Measurements from ENCODE around the gene SUMO4. TPM values are rescaled to one million over a fixed set of nuclear protein-coding genes. Genes with fewer than 3 reads are reported as not detected.

Gene SUMO4
- total RNA-seq, 1 experiment from 2014 or later = 1.2 TPM

GRCh38 chr6:149397384-149397783 lies 2.7 kb upstream of the SUMO4 start (continued):
- TF ChIP-seq IRF1 (CRISPR knock-in tag; IDR thresholded peaks at IDR 0.05) = no peak
- TF ChIP-seq PRDM15 (CRISPR knock-in tag; IDR thresholded peaks at IDR 0.05) = no peak
- TF ChIP-seq CDX4 (CRISPR knock-in tag; IDR thresholded peaks at IDR 0.05; ENCODE audit: borderline replicate concordance) = no peak
- TF ChIP-seq SMAD4 (CRISPR knock-in tag; IDR thresholded peaks at IDR 0.05) = no peak

GRCh38 chr6:149403534-149403933 lies 3.5 kb downstream of the SUMO4 start:
- ATAC-seq (no peak), DNase-seq (ENCODE audit: low spot score) (no peak)
- ChIA-PET CTCF (no interaction called here), POLR2A (no interaction called here)
- Mint-ChIP-seq H3K36me3 (peaks cover 31% of the 10 kb centered on the region), H3K27ac (no peak overlapping the region), H3K4me1 (no peaks in the 10 kb centered on the region), H3K27me3 (ENCODE audit: low read depth) (no peaks in the 10 kb centered on the region), H3K4me3 (no peak overlapping the region), H3K9me3 (no peaks in the 10 kb centered on the region)
- TF ChIP-seq SP1 (CRISPR knock-in tag; conservative IDR thresholded peaks at IDR 0.05) (no peak), NR1H2 (CRISPR knock-in tag; IDR thresholded peaks at IDR 0.05) (no peak), GRHL2 (CRISPR knock-in tag; IDR thresholded peaks at IDR 0.05; ENCODE audit: insufficient replicate concordance, severe bottlenecking) (no peak), FOXJ3 (CRISPR knock-in tag; IDR thresholded peaks at IDR 0.05; ENCODE audit: borderline replicate concordance) (no peak)

GRCh38 chr6:149405823-149406765 lies 6.0 kb downstream of the SUMO4 start:
- Mint-ChIP-seq H3K27me3 (ENCODE audit: low read depth) (no peaks in the 10 kb centered on the region), H3K9me3 (no peaks in the 10 kb centered on the region), H3K4me3 (no peak overlapping the region), H3K27ac (peak overlapping the region; percentile 24; the same call in 1 of the 2 replicates), H3K36me3 (peaks cover 35% of the 10 kb centered on the region), H3K4me1 (no peaks in the 10 kb centered on the region)
- no peak for DNase-seq (ENCODE audit: low spot score)
- CTCF ChIA-PET = no interaction called here
- ATAC-seq = no peak
- POLR2A ChIA-PET = no interaction called here
- TF ChIP-seq ZNF232 (CRISPR knock-in tag; IDR thresholded peaks at IDR 0.05) = no peak
- TF ChIP-seq ZNF671 (CRISPR knock-in tag; IDR thresholded peaks at IDR 0.05) = no peak
- no peak for TF ChIP-seq ESRRA (CRISPR knock-in tag; IDR thresholded peaks at IDR 0.05; ENCODE audit: borderline replicate concordance)
- TF ChIP-seq ZNF263 (CRISPR knock-in tag; IDR thresholded peaks at IDR 0.05; ENCODE audit: low read depth) = no peak
- TF ChIP-seq ZNF532 (CRISPR knock-in tag; IDR thresholded peaks at IDR 0.05; ENCODE audit: borderline replicate concordance) = no peak
- no peak for TF ChIP-seq NFATC4 (CRISPR knock-in tag; IDR thresholded peaks at IDR 0.05)
- TF ChIP-seq ARID4B (CRISPR knock-in tag; IDR thresholded peaks at IDR 0.05; ENCODE audit: borderline replicate concordance) = no peak
- no peak for TF ChIP-seq E2F5 (CRISPR knock-in tag; IDR thresholded peaks at IDR 0.05)
- no peak for TF ChIP-seq EMX1 (CRISPR knock-in tag; IDR thresholded peaks at IDR 0.05)
